ENCODE measurements around the gene C2CD4C.
"Not testable (repeated sequence)": the region's sequence is repeated elsewhere in the genome, so short reads cannot be mapped to it uniquely, and the experiment has no call there.

Gene C2CD4C

DNA sequence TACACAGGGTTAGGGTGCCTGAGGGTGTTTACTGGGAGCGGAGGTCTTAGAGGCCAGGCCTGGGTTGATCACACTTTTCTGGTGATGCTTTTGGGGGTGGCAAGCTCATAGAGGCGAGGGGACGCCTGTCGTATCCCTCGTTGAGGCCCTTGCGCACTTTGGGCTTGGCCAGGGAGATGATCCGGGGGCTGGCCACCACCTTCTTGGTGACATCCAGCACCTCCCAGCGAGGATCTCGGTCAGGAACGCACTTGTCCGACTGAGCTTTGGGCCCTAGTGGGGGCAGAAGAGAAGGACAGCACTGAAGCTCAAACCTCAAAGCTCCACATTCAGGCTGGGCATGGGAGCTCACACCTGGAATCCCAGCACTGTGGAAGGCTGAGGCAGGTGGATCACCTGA, 46.8 kb downstream of the C2CD4C start:
- no peak for FAIRE-seq

DNA sequence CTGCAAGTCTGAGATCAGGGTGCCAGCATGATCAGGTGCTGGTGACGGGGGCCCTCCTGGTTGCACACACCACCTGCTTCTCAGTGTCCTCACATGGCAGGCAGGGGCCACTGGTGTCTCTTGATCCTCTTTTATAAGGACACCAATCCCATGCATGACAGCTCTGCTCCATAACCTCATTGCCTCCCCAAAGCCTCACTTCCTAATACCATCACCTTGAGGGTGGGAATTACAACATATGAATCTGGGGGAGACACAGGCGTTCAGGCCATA, 49.4 kb downstream of the C2CD4C start:
- no peak for FAIRE-seq

DNA sequence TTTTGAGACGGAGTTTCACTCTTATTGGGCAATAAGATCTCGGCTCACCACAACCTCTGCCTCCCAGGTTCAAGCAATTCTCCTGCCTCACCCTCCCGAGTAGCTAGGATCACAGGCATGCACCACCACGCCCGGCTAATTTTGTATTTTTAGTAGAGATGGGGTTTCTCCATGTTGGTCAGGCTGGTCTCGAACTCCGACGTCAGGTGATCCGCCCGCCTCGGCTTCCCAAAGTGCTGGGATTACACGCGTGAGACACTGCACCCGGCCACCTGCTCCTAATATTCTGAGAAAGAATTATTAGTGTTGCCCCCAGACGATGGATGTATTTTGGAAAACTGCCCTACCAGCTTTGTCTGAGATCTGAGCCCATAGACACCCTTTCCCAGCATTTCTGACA, 53.4 kb downstream of the C2CD4C start:
- not testable (repeated sequence) for FAIRE-seq
